Measurements from ENCODE around the gene LYST. TPM values are rescaled to one million over a fixed set of nuclear protein-coding genes. Genes with fewer than 3 reads are reported as not detected.

The LYST gene
- total and polyA plus RNA-seq, 2 of the 8 experiments (the other 6 are each of a cell fraction or from before 2014, with no cell fraction given): 0.29 to 0.58 TPM

DNA sequence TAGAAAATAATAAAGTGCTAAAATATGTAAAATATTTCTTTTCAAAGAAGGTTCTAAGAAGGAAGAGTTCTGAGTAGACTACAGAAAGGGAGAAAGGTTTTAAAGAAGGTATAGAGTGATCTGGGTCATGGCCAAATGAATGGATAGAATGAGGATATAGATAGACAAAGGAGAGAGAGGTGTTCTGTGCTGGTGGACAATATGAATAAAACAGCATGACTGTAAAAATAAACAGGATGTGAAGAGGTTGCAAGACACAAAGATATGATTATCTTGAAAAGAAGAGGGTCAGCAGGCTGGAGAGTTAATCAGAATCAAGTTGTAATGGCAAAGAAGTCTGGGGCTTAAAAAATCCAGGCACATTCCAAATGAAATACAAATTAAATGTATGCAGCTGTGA lies 130.4 kb downstream of the LYST start (continued):
- TF ChIP-seq RAD21 (IDR thresholded peaks at IDR 0.05 in 1 of 2, conservative IDR thresholded peaks at IDR 0.05 in 1 of 2; ENCODE audit: low read depth in 2 of 2, low read length in 2 of 2): no peak
- TF ChIP-seq SRF (IDR thresholded peaks at IDR 0.05; ENCODE audit: low read depth, low read length): no peak

Measured in H1 (cell line).